Type B pancreatic cell (in vitro differentiated cells): ENCODE measurements around the gene DOCK2. TPM values are rescaled to one million over a fixed set of nuclear protein-coding genes. Genes with fewer than 3 reads are reported as not detected.

Source experiments
- DNase-seq: peaks from one replicate; pipeline ENCODE4 v3.0.0; 2021; ENCODE audit warnings: mixed read lengths; ENCODE audit not compliant: unreplicated experiment; ENCODE audit errors: extremely low spot score
- H3K27ac Mint-ChIP-seq: 2 replicates; pipeline ENCODE4 v1.8.0; 2021; ENCODE audit warnings: mild to moderate bottlenecking, mixed read lengths
- H3K27me3 Mint-ChIP-seq: 2 replicates; pipeline ENCODE4 v1.8.0; 2021; ENCODE audit warnings: mixed read lengths
- H3K36me3 Mint-ChIP-seq: 2 replicates; pipeline ENCODE4 v1.8.0; 2021; ENCODE audit warnings: mixed read lengths
- H3K4me1 Mint-ChIP-seq: one replicate; pipeline ENCODE4 v1.8.0; 2021; ENCODE audit warnings: mixed read lengths; ENCODE audit not compliant: unreplicated experiment
- H3K4me3 Mint-ChIP-seq: 2 replicates; pipeline ENCODE4 v1.8.0; 2021; ENCODE audit warnings: mild to moderate bottlenecking, mixed read lengths
- H3K9me3 Mint-ChIP-seq: 2 replicates; pipeline ENCODE4 v1.8.0; 2021; ENCODE audit warnings: mixed read lengths
- total RNA-seq: library from RNA; stranded (reverse); gene quantifications from 2 replicates; pipeline ENCODE4 v1.2.1, GENCODE V29; 2021; ENCODE audit warnings: low replicate concordance
- TF ChIP-seq, protein P1 (sequence below): fragments of 200-600 bp; sonication (generic); conservative IDR thresholded peaks from 2 replicates; pipeline ENCODE4 v1.5.0; 2021; ENCODE audit warnings: antibody characterized with exemption, mild to moderate bottlenecking

The DOCK2 gene
- total RNA-seq, 1 donor from 2014 or later, result 0.82 TPM

DNA sequence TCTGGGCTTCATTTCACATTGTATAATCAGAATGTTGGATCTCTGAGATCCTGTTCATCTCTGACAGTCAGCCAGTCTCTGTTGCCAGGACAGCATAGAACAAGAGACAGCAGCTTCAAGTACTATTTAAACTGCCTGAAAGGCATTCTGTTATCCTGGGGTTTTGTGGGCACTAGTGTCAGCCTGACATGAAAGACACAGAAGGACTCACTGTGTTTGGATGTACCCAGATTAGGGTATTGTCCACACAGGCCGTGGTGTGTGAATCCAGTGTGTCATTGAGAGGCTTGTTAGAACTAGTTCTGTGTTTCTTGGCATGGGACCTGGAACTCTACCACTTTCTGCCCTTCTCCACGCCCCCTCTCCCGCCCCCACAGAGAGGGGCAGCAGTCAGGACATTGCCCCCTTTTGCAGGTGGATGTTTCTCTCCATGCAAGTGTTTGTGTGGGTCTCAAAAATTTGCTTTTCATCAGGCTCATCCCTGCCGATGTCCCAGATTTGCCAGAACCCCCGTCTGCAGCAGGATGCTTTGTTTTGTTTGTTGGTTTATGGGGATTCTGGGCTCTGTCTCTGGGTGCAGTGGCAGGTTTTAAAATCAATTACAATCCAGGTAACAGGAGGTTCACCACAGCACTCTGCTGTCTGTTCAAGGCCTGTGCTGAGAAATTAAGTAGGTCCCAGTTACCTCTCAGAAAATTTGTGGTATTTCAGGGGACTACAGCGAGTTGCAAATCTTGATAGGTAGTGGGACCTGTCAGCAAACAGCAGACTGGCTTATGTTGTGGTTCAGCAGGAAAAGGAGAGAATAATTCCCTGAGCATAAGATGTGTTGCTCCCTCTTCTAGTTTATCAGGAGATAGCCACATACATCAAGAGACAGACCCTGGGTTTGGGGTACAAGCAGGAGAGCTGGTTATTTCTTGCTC, 144.6 kb downstream of the DOCK2 start:
- TF ChIP-seq, protein P1, sequence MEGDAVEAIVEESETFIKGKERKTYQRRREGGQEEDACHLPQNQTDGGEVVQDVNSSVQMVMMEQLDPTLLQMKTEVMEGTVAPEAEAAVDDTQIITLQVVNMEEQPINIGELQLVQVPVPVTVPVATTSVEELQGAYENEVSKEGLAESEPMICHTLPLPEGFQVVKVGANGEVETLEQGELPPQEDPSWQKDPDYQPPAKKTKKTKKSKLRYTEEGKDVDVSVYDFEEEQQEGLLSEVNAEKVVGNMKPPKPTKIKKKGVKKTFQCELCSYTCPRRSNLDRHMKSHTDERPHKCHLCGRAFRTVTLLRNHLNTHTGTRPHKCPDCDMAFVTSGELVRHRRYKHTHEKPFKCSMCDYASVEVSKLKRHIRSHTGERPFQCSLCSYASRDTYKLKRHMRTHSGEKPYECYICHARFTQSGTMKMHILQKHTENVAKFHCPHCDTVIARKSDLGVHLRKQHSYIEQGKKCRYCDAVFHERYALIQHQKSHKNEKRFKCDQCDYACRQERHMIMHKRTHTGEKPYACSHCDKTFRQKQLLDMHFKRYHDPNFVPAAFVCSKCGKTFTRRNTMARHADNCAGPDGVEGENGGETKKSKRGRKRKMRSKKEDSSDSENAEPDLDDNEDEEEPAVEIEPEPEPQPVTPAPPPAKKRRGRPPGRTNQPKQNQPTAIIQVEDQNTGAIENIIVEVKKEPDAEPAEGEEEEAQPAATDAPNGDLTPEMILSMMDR, result no peak
- no peak overlapping the region for H3K27ac Mint-ChIP-seq

DNA sequence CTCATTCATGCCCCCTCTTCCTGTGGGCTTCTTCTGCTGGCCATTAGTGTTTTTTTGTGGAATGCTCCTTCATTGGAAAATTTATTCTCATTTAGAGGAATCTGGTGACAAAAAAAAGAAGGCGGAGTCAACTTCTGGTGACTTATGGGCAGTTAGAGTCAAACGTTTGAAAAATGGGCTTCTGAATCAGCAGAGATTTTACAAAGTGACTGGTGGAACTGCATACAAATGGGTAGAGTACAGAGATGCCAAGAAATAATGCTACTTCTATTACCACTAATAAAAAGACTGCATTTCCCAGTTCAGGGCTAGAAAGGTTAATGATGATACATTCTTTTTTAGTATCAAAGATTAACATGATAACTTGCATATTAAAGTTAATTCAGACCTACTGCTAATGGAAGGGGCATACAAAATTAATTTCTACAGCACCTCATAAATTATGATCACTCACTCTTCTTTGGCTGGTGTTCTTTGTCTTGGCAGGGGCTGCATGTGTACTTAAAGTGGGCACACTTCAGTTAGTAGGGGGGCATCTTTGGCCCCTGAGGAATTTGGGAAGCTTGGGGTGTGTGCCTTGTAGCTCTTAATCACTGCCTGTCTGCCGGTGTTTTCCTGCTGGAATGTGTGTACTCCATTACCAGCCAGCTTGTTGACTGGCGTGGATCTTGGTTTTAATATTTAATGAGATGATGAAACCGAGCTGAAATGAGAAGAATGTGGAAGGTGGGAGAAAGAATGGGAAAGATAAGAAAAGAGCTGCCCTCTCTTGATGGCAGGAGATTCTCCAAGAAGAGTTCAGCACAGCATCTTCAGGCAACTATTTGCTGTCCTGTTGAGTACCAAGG, 148.9 kb downstream of the DOCK2 start:
- no peaks in the 10 kb centered on the region for H3K4me1 Mint-ChIP-seq
- TF ChIP-seq, protein P1, result no peak
- no peak for DNase-seq
- H3K9me3 Mint-ChIP-seq, result no peaks in the 10 kb centered on the region
- H3K36me3 Mint-ChIP-seq, result no peaks in the 10 kb centered on the region
- H3K27ac Mint-ChIP-seq, result no peak overlapping the region
- peaks cover 22% of the 10 kb centered on the region for H3K27me3 Mint-ChIP-seq
- no peak overlapping the region for H3K4me3 Mint-ChIP-seq

More for the DNA sequence above, 144.6 kb downstream of the DOCK2 start:
- Mint-ChIP-seq H3K36me3 (no peaks in the 10 kb centered on the region), H3K4me1 (peaks cover 6% of the 10 kb centered on the region), H3K4me3 (no peak overlapping the region), H3K9me3 (no peaks in the 10 kb centered on the region), H3K27me3 (peaks cover 22% of the 10 kb centered on the region)
- no peak for DNase-seq

DNA sequence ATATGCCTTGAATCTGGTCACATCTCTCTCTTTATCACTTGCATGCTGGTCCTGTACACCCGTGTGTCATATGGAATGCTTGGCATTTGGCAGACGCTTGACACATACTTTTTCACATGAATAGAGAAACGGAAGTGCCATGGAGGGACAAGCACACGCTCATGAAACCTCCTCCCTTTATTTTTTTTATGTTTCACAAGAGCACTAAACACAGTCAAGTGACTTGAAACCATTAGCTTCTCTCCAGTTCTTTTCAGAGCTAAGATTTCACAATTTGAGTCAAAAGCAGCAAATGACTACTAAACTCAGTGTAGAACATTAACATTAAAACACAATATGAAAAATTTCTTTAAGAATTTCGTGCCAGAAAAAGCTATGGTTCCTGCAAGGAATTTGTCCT, 151.1 kb downstream of the DOCK2 start:
- TF ChIP-seq, protein P1, result no peak
- Mint-ChIP-seq H3K27ac (no peak overlapping the region), H3K4me1 (no peaks in the 10 kb centered on the region), H3K9me3 (no peaks in the 10 kb centered on the region), H3K27me3 (peaks cover 33% of the 10 kb centered on the region), H3K4me3 (no peak overlapping the region), H3K36me3 (no peaks in the 10 kb centered on the region)
- no peak for DNase-seq

DNA sequence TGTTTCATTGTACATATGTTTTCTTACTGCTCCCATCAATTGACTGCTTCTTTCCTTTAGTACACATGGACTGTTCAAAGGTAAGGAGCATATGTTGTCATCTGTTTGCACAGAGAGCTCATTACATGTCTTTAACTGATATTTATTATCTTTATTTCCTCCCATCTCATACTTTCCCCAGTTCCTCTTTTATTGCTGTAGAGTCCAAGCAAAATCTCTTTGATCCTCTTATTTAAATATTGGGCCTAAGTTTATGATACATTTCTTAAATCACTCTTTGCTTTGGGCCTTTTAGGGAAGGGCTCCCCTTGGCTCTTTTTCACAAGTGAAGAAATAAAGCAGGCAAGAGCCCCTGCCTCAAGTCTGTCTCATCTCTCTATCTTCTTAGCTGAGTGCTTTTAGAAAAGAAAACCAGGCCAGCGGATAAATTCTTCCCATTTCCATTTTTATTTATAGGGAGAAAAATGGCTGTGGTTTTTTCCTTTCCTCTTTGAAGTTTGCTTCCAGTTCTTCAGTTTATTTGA, 152.4 kb downstream of the DOCK2 start:
- H3K27ac Mint-ChIP-seq, result no peak overlapping the region

DNA sequence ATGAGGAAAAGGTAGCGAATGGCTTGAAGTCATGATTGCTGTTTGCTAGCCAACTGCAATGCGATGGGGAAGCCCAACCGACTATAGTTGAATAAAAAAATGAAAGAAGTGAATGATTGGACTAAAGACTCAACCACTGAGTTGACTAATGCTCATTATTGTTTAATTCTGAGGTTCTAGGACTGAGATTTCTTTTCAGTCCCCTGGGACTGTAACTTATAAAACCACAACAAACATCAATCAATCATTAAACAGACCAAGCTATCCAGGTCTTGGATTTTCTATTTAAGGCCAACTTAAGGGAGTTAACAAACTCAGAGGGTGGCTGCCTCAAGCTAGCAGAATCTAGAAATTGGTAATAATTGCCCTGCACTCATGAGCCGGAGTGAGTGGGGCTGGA, 154.2 kb downstream of the DOCK2 start:
- TF ChIP-seq, protein P1, result no peak
- Mint-ChIP-seq H3K4me3 (no peak overlapping the region), H3K27ac (no peak overlapping the region), H3K4me1 (no peaks in the 10 kb centered on the region), H3K9me3 (no peaks in the 10 kb centered on the region), H3K27me3 (peaks cover 36% of the 10 kb centered on the region), H3K36me3 (no peaks in the 10 kb centered on the region)
- DNase-seq, result no peak

More for the DNA sequence above, 152.4 kb downstream of the DOCK2 start:
- Mint-ChIP-seq H3K36me3 (no peaks in the 10 kb centered on the region), H3K9me3 (no peaks in the 10 kb centered on the region), H3K4me1 (no peaks in the 10 kb centered on the region), H3K27me3 (peaks cover 44% of the 10 kb centered on the region), H3K4me3 (no peak overlapping the region)
- DNase-seq, result no peak
- TF ChIP-seq, protein P1, result no peak
